ENCODE results near the gene STH.
"Not testable (repeated sequence)": the region's sequence is repeated elsewhere in the genome, so short reads cannot be mapped to it uniquely, and the experiment has no call there.

STH gene

GRCh38 chr17:46002973-46003316 is 3.9 kb downstream of the STH start:
- H3K36me3 ChIP-seq (ENCODE audit: control insufficient read depth in 2 of 2, insufficient read depth in 1 of 2, low read length in 2 of 2): no peaks in the 10 kb centered on the region; a peak in 1 of 3 replicates
- H3K4me1 ChIP-seq (ENCODE audit: control insufficient read depth, insufficient read depth, low read length): peaks cover 4% of the 10 kb centered on the region; the same call in 1 of the 2 replicates
- POLR2A ChIA-PET: no interaction called here
- H3K9me3 ChIP-seq (ENCODE audit: control insufficient read depth, insufficient read depth, low read depth, low read length): no peaks in the 10 kb centered on the region
- no peak overlapping the region for H3K27ac ChIP-seq (ENCODE audit: extremely low read depth, low read depth, low read length)
- TF ChIP-seq ZNF449 (tag by site-specific recombination; IDR thresholded peaks at IDR 0.05) (no peak), HOXC10 (CRISPR knock-in tag; IDR thresholded peaks at IDR 0.05) (no peak), ZNF558 (tag by site-specific recombination; IDR thresholded peaks at IDR 0.05) (no peak), ZNF19 (tag by site-specific recombination; IDR thresholded peaks at IDR 0.05; ENCODE audit: low read depth) (no peak), ELK4 (IDR thresholded peaks at IDR 0.05; ENCODE audit: borderline replicate concordance, low read depth, low read length) (no peak), ZNF426 (tag by site-specific recombination; IDR thresholded peaks at IDR 0.05) (no peak), ZNF660 (tag by site-specific recombination; IDR thresholded peaks at IDR 0.05) (no peak), ZNF121 (tag by site-specific recombination; IDR thresholded peaks at IDR 0.05) (peak; percentile 7; the same call in 1 of the 2 replicates)
- no peak overlapping the region for H3K4me3 ChIP-seq (ENCODE audit: low read depth, low read length)
- CTCF ChIA-PET: interaction anchor here (0.6 to 5.4 kb wide), 26 partner anchors 10 to 1125 kb away, joined by 3 to 51 read pairs (median 4); partner anchors contain the start of gene KANSL1

- TF ChIP-seq ZBTB8A (tag by site-specific recombination; IDR thresholded peaks at IDR 0.05): peak; percentile 49; the same call in 1 of the 2 replicates
- TF ChIP-seq ZNF341 (tag by site-specific recombination; IDR thresholded peaks at IDR 0.05; ENCODE audit: low read depth): peak; percentile 92
- TF ChIP-seq ZNF335 (tag by site-specific recombination; conservative IDR thresholded peaks at IDR 0.05): peak; percentile 32; the same call in 1 of the 2 replicates
- no peak for TF ChIP-seq ZNF366 (tag by site-specific recombination; conservative IDR thresholded peaks at IDR 0.05)
- TF ChIP-seq PRDM6 (tag by site-specific recombination; IDR thresholded peaks at IDR 0.05): peak; percentile 60
- TF ChIP-seq SALL2 (tag by site-specific recombination; IDR thresholded peaks at IDR 0.05; ENCODE audit: borderline replicate concordance): no peak
- peak; percentile 73 for TF ChIP-seq ZIC2 (tag by site-specific recombination; IDR thresholded peaks at IDR 0.05)
- H3K9me3 ChIP-seq (ENCODE audit: control insufficient read depth, insufficient read depth, low read depth, low read length): no peaks in the 10 kb centered on the region
- ChIA-PET POLR2A (interaction anchor here (0.6 to 0.9 kb wide), 2 partner anchors 146 to 263 kb away, joined by 3 to 7 read pairs; no protein-coding TSS in a partner anchor), CTCF (interaction anchor here (0.7 to 5.4 kb wide), 17 partner anchors 12 to 283 kb away, joined by 3 to 51 read pairs (median 4); partner anchors contain the start of gene KANSL1)
- peaks cover 4% of the 10 kb centered on the region; the same call in 1 of the 2 replicates for H3K4me1 ChIP-seq (ENCODE audit: control insufficient read depth, insufficient read depth, low read length)
- H3K36me3 ChIP-seq (ENCODE audit: control insufficient read depth in 2 of 2, insufficient read depth in 1 of 2, low read length in 2 of 2): no peaks in the 10 kb centered on the region; a peak in 1 of 3 replicates
- no peak overlapping the region for H3K4me3 ChIP-seq (ENCODE audit: low read depth, low read length)
- no peak overlapping the region for H3K27ac ChIP-seq (ENCODE audit: extremely low read depth, low read depth, low read length)
Observed at GRCh38 chr17:46003907-46004748, 5.1 kb downstream of the STH start.

- H3K9me3 ChIP-seq (ENCODE audit: control insufficient read depth, insufficient read depth, low read depth, low read length); H3K27ac ChIP-seq (ENCODE audit: extremely low read depth, low read depth, low read length); H3K36me3 ChIP-seq (ENCODE audit: control insufficient read depth in 2 of 2, insufficient read depth in 1 of 2, low read length in 2 of 2); H3K4me1 ChIP-seq (ENCODE audit: control insufficient read depth, insufficient read depth, low read length); POLR2A ChIA-PET; H3K4me3 ChIP-seq (ENCODE audit: low read depth, low read length): not testable (repeated sequence)
- CTCF ChIA-PET: interaction anchor here (0.6 to 1.2 kb wide), 2 partner anchors 15 to 33 kb away, joined by 3 to 5 read pairs; no protein-coding TSS in a partner anchor
- TF ChIP-seq ZNF580 (tag by site-specific recombination; IDR thresholded peaks at IDR 0.05): peak; percentile 44; the same call in 1 of the 2 replicates
- peak; percentile 96 for TF ChIP-seq ZNF146 (tag by site-specific recombination; IDR thresholded peaks at IDR 0.05)
Observed at GRCh38 chr17:46006082-46006481, 7.0 kb downstream of the STH start.

Measured in HEK293 (cell line).